ENCODE data around the gene CDKAL1.
"Not testable (repeated sequence)": the region's sequence is repeated elsewhere in the genome, so short reads cannot be mapped to it uniquely, and the experiment has no call there.

CDKAL1 gene

GRCh38 chr6:21045135-21045700, 511.0 kb downstream of the CDKAL1 start:
- no peak for DNase-seq

- DNase-seq: no peak
Measured at GRCh38 chr6:21046276-21046675, 512.0 kb downstream of the CDKAL1 start.

- no peak for DNase-seq
Measured at GRCh38 chr6:21048047-21048446, 513.8 kb downstream of the CDKAL1 start.

GRCh38 chr6:21049148-21049547, 514.9 kb downstream of the CDKAL1 start:
- no peak for DNase-seq

- DNase-seq: no peak
Measured at GRCh38 chr6:21049572-21049971, 515.3 kb downstream of the CDKAL1 start.

- DNase-seq: no peak
Measured at GRCh38 chr6:21050935-21051334, 516.7 kb downstream of the CDKAL1 start.

- DNase-seq: no peak
Measured at GRCh38 chr6:21051777-21052176, 517.5 kb downstream of the CDKAL1 start.

GRCh38 chr6:21053612-21054011, 519.4 kb downstream of the CDKAL1 start:
- DNase-seq: no peak

GRCh38 chr6:21055480-21055879, 521.2 kb downstream of the CDKAL1 start:
- not testable (repeated sequence) for DNase-seq

GRCh38 chr6:21061892-21062291, 527.6 kb downstream of the CDKAL1 start:
- no peak for DNase-seq

GRCh38 chr6:21064756-21065340, 530.6 kb downstream of the CDKAL1 start:
- DNase-seq: no peak

GRCh38 chr6:21067521-21067920, 533.3 kb downstream of the CDKAL1 start:
- DNase-seq: no peak

- DNase-seq: no peak
Measured at GRCh38 chr6:21070620-21071019, 536.4 kb downstream of the CDKAL1 start.

- DNase-seq: no peak
Measured at GRCh38 chr6:21071780-21072468, 537.7 kb downstream of the CDKAL1 start.

- DNase-seq: no peak
Measured at GRCh38 chr6:21073318-21073839, 539.1 kb downstream of the CDKAL1 start.

GRCh38 chr6:21074484-21074883, 540.2 kb downstream of the CDKAL1 start:
- no peak for DNase-seq

GRCh38 chr6:21075986-21076385, 541.7 kb downstream of the CDKAL1 start:
- no peak for DNase-seq

GRCh38 chr6:21078497-21078896, 544.2 kb downstream of the CDKAL1 start:
- DNase-seq: no peak

GRCh38 chr6:21079468-21080048, 545.3 kb downstream of the CDKAL1 start:
- DNase-seq: no peak

- DNase-seq: no peak
Measured at GRCh38 chr6:21080221-21080620, 546.0 kb downstream of the CDKAL1 start.

GRCh38 chr6:21082091-21082490, 547.8 kb downstream of the CDKAL1 start:
- DNase-seq: no peak

- no peak for DNase-seq
Measured at GRCh38 chr6:21083708-21084107, 549.5 kb downstream of the CDKAL1 start.

- no peak for DNase-seq
Measured at GRCh38 chr6:21084656-21085055, 550.4 kb downstream of the CDKAL1 start.

GRCh38 chr6:21085211-21085610, 551.0 kb downstream of the CDKAL1 start:
- DNase-seq: no peak

Data from NCI-H1930 (cell line).